DMS53 (cell line): ENCODE measurements around the gene PHKA2.
"Not testable (repeated sequence)": the region's sequence is repeated elsewhere in the genome, so short reads cannot be mapped to it uniquely, and the experiment has no call there.

Source experiments
- DNase-seq: peaks from one replicate; lab custom pipeline; 2025; lab: John Stamatoyannopoulos, UW

Gene PHKA2

GRCh38 chrX:18983666-18984380, at the start of gene PHKA2:
PHKA2 (minus strand) TSS chrX:18984114; CDS start chrX:18983932, 182 bp downstream.
- peak; percentile 83 for DNase-seq

GRCh38 chrX:19030805-19031204, 46.9 kb upstream of the PHKA2 start:
- peak; percentile 55 for DNase-seq

GRCh38 chrX:19028560-19028959, 44.6 kb upstream of the PHKA2 start:
- no peak for DNase-seq

- DNase-seq = no peak
These were observed 40.5 kb upstream of the PHKA2 start for GRCh38 chrX:19024366-19024765.

GRCh38 chrX:19019996-19020395, 36.1 kb upstream of the PHKA2 start:
- no peak for DNase-seq

GRCh38 chrX:19017271-19017670, 33.4 kb upstream of the PHKA2 start:
- peak; percentile 72 for DNase-seq

- DNase-seq = not testable (repeated sequence)
These were observed 32.7 kb upstream of the PHKA2 start for GRCh38 chrX:19016614-19017013.

GRCh38 chrX:19007868-19008267, 24.0 kb upstream of the PHKA2 start:
- no peak for DNase-seq

GRCh38 chrX:19007011-19007410, 23.1 kb upstream of the PHKA2 start:
- no peak for DNase-seq

GRCh38 chrX:19005909-19006308, 22.0 kb upstream of the PHKA2 start:
- DNase-seq = peak; percentile 48

- no peak for DNase-seq
These were observed 19.8 kb upstream of the PHKA2 start for GRCh38 chrX:19003756-19004155.

- no peak for DNase-seq
These were observed 14.7 kb upstream of the PHKA2 start for GRCh38 chrX:18998653-18999052.

- no peak for DNase-seq
These were observed 14.0 kb upstream of the PHKA2 start for GRCh38 chrX:18997916-18998315.

- DNase-seq = no peak
These were observed 12.6 kb upstream of the PHKA2 start for GRCh38 chrX:18996536-18996935.

- DNase-seq = no peak
These were observed 11.3 kb upstream of the PHKA2 start for GRCh38 chrX:18995221-18995620.

GRCh38 chrX:18994713-18995112, 10.8 kb upstream of the PHKA2 start:
- DNase-seq = no peak

- DNase-seq = no peak
These were observed 8.9 kb upstream of the PHKA2 start for GRCh38 chrX:18992829-18993228.

- no peak for DNase-seq
These were observed 1.2 kb upstream of the PHKA2 start for GRCh38 chrX:18985186-18985435.

- DNase-seq = peak; percentile 94
These were observed 669 bp upstream of the PHKA2 start for GRCh38 chrX:18984381-18985185.

GRCh38 chrX:18981124-18981807, 2.6 kb downstream of the PHKA2 start:
- DNase-seq = no peak

GRCh38 chrX:18980262-18980661, 3.7 kb downstream of the PHKA2 start:
- not testable (repeated sequence) for DNase-seq

GRCh38 chrX:18974993-18975392, 8.9 kb downstream of the PHKA2 start:
- DNase-seq = no peak
